Upper lobe of left lung (tissue), 6 donors: ENCODE results near the gene ZNF609. TPM values are rescaled to one million over a fixed set of nuclear protein-coding genes. Genes with fewer than 3 reads are reported as not detected.

Experiments used
- ATAC-seq, 2 donors: fragments of 200-7000 bp; cut with Tn5 transposase; one replicate each; pipeline ENCODE4 v1.9.1; 2022; ENCODE audit warnings: mild to moderate bottlenecking in 2 of 2, moderate library complexity in 2 of 2; ENCODE audit not compliant: low FRiP score in 2 of 2
- DNase-seq, 2 donors: peaks; one replicate each; pipeline ENCODE4 v3.0.0-alpha.2; 2019 to 2020
- H3K27ac ChIP-seq, 4 donors: fragments of 200-600 bp; sonication (generic); one replicate each; pipeline ENCODE4 v1.5.1; 2016 to 2019
- H3K27me3 ChIP-seq, 4 donors: fragments of 200-600 bp; sonication (generic); one replicate each; pipeline ENCODE4 v1.5.1; 2017 to 2019
- H3K36me3 ChIP-seq, 4 donors: fragments of 200-600 bp; sonication (generic); one replicate each; pipeline ENCODE4 v1.5.1; 2016 to 2019
- H3K4me1 ChIP-seq, 4 donors: fragments of 200-600 bp; sonication (generic); one replicate each; pipeline ENCODE4 v1.5.1; 2018 to 2019
- H3K4me3 ChIP-seq, 4 donors: fragments of 200-600 bp; sonication (generic); one replicate each; pipeline ENCODE4 v1.5.1; 2017 to 2019; ENCODE audit warnings: mild to moderate bottlenecking in 2 of 4, moderate library complexity in 1 of 4
- H3K9me3 ChIP-seq, 4 donors: fragments of 200-600 bp; sonication (generic); one replicate each; pipeline ENCODE4 v1.5.1; 2018 to 2019
- CTCF ChIP-seq, 6 experiments: fragments of 450-650 bp in 4 of 6; fragments of 200-600 bp in 2 of 6; sonication (generic) in 2 of 6; IDR thresholded peaks; one replicate each; pipeline ENCODE4 v1.5.1; 2016 to 2019; ENCODE audit warnings: antibody characterized with exemption in 6 of 6
- EP300 ChIP-seq, 4 donors: sonication (generic); formaldehyde crosslinking; IDR thresholded peaks; one replicate each; pipeline ENCODE4 v1.5.1; 2017; ENCODE audit warnings: antibody characterized with exemption in 4 of 4, control low read depth in 2 of 4
- POLR2A ChIP-seq, 4 donors: fragments of 450-650 bp; IDR thresholded peaks; one replicate each; pipeline ENCODE4 v1.5.1; 2016 to 2017; ENCODE audit warnings: antibody characterized with exemption in 4 of 4, mild to moderate bottlenecking in 2 of 4
- POLR2AphosphoS5 ChIP-seq, 2 donors: sonication (generic); formaldehyde crosslinking; IDR thresholded peaks; one replicate each; pipeline ENCODE4 v1.5.1; 2017; ENCODE audit warnings: antibody characterized with exemption in 2 of 2
- WGBS, 2 donors: methylation state at CpG; one replicate each; pipeline ENCODE4 v1.1.5; 2017 to 2018; 5-methylcytosine and 5-hydroxymethylcytosine counted together
- total RNA-seq, 6 donors: library from RNA; depleted of rRNA in 4 of 6; stranded (reverse); fragments of >200 nt in 4 of 6; gene quantifications; one replicate each; pipeline versions ENCODE4 v1.1.0 to v1.2.1, GENCODE V29; 2016 to 2021
- donor health status: DM: no; HTN: no; CAD: no; lungs with moderate emphysema.
- donor health status: DM: no; HTN: yes; CAD: no; lungs with severe emphysema.

ZNF609 gene
- total RNA-seq, 6 donors from 2014 or later: 30.4 to 65.0 (median 44.5) TPM

GRCh38 chr15:64507845-64508244 is 47.5 kb downstream of the ZNF609 start:
- H3K27ac ChIP-seq: peak overlapping the region; percentile 31 to 61 (median 42)
- H3K36me3 ChIP-seq: peaks cover 0 to 10% (median 0%) of the 10 kb centered on the region in 4 donors
- peaks cover 25 to 51% (median 29%) of the 10 kb centered on the region in 4 donors for H3K4me1 ChIP-seq
- DNase-seq (no peak), ATAC-seq (no peak)
- no peaks in the 10 kb centered on the region for H3K27me3 ChIP-seq
- 71 to 80% methylated on average over 2 of the region's 2 CpGs for WGBS, 2 donors
- no peak for TF ChIP-seq CTCF (IDR thresholded peaks at IDR 0.05)
- no peak for TF ChIP-seq POLR2A (IDR thresholded peaks at IDR 0.05)
- no peak for TF ChIP-seq EP300 (IDR thresholded peaks at IDR 0.05)
- TF ChIP-seq POLR2AphosphoS5 (IDR thresholded peaks at IDR 0.05): no peak
- H3K9me3 ChIP-seq: no peaks in the 10 kb centered on the region
- no peak overlapping the region for H3K4me3 ChIP-seq

DNA sequence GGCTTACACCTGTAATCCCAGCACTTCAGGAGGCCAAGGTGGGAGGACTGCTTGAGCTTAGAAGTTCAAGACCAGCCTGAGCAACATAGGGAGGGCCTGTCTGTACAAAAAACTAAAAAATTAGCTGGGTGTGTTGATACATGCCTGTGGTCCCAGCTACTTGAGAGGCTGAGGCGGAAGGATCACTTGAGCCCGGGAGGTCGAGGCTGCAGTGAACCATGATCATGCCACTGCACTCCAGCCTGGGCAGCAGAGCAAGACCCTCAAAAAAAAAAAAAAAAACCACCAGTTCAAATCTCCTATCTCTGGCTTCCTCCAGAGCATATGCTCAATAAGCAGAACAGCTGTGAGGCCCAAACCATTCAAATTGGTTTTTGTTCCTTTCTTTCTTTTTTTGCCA is 53.4 kb downstream of the ZNF609 start:
- H3K4me1 ChIP-seq: peaks cover 0 to 11% (median 5%) of the 10 kb centered on the region in 4 donors
- WGBS, 2 donors: 90 to 91% methylated on average over 3 of the region's 3 CpGs
- no peak overlapping the region for H3K27ac ChIP-seq
- H3K9me3 ChIP-seq: no peaks in the 10 kb centered on the region
- H3K36me3 ChIP-seq: no peaks in the 10 kb centered on the region
- H3K27me3 ChIP-seq: no peaks in the 10 kb centered on the region
- no peak for TF ChIP-seq EP300 (IDR thresholded peaks at IDR 0.05)
- TF ChIP-seq POLR2A (IDR thresholded peaks at IDR 0.05): no peak
- TF ChIP-seq POLR2AphosphoS5 (IDR thresholded peaks at IDR 0.05): no peak
- TF ChIP-seq CTCF (IDR thresholded peaks at IDR 0.05): no peak
- DNase-seq (no peak), ATAC-seq (no peak)
- H3K4me3 ChIP-seq: no peak overlapping the region

DNA sequence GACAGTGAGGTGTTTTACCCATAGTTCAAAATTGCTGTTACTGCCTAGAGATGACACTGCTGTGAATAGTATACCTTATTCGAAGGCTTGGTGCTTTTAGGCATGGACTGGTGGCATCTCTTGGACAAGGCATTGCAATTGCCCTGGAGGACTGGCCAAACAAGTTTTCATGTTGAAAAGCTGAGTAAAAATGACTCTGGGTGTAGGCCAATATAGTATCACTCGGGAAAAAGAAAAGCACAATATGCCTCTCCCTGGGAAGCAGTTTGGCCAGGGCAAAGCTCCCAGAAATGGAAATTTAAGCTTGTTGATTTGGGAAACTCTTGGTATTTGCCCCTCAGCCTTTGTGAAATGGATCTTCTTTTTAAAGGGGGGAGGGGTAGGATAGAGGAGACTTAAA is 54.8 kb downstream of the ZNF609 start:
- no peak for TF ChIP-seq CTCF (IDR thresholded peaks at IDR 0.05)
- TF ChIP-seq POLR2A (IDR thresholded peaks at IDR 0.05): no peak
- no peak for TF ChIP-seq EP300 (IDR thresholded peaks at IDR 0.05)
- no peak for TF ChIP-seq POLR2AphosphoS5 (IDR thresholded peaks at IDR 0.05)
- DNase-seq (no peak), ATAC-seq (no peak)
- Histone ChIP-seq H3K36me3 (no peaks in the 10 kb centered on the region), H3K27ac (no peak overlapping the region), H3K27me3 (no peaks in the 10 kb centered on the region), H3K4me1 (peaks cover 0 to 9% (median 1%) of the 10 kb centered on the region in 4 donors), H3K9me3 (no peaks in the 10 kb centered on the region), H3K4me3 (no peak overlapping the region)
- 52 to 83% methylated on average over 2 of the region's 2 CpGs for WGBS, 2 donors

DNA sequence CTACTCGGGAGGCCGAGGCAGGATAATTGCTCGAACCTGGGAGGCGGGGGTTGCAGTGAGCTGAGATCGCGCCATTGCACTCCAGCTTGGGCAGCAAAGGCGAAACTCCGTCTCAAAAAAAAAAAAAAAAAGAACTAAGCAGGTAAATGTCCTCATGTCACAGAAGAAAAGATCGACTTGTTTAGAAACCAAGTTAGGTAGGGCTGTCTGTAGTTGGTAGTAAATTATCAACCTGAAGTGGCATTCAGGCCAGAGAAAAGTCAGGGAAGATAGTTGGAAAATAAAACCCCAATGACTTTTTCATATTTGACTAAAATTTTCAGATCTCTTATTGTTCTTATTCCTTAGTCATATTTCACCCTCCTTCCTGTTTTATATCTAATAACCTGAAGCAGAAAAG is 55.4 kb downstream of the ZNF609 start:
- TF ChIP-seq POLR2AphosphoS5 (IDR thresholded peaks at IDR 0.05): no peak
- TF ChIP-seq CTCF (IDR thresholded peaks at IDR 0.05): no peak
- no peak for TF ChIP-seq POLR2A (IDR thresholded peaks at IDR 0.05)
- no peak for TF ChIP-seq EP300 (IDR thresholded peaks at IDR 0.05)
- WGBS, 2 donors: 93 to 98% methylated on average over 9 of the region's 9 CpGs
- ATAC-seq: no peak

GRCh38 chr15:64519897-64520296 is 59.5 kb downstream of the ZNF609 start:
- TF ChIP-seq EP300 (IDR thresholded peaks at IDR 0.05) (no peak), CTCF (IDR thresholded peaks at IDR 0.05) (no peak), POLR2A (IDR thresholded peaks at IDR 0.05) (no peak), POLR2AphosphoS5 (IDR thresholded peaks at IDR 0.05) (no peak)
- DNase-seq (no peak), ATAC-seq (no peak)
- Histone ChIP-seq H3K36me3 (no peaks in the 10 kb centered on the region), H3K4me1 (peaks cover 19 to 28% (median 19%) of the 10 kb centered on the region in 4 donors), H3K9me3 (no peaks in the 10 kb centered on the region), H3K27me3 (no peaks in the 10 kb centered on the region), H3K27ac (no peak overlapping the region), H3K4me3 (no peak overlapping the region)

More for the DNA sequence above, 55.4 kb downstream of the ZNF609 start:
- Histone ChIP-seq H3K27me3 (no peaks in the 10 kb centered on the region), H3K9me3 (no peaks in the 10 kb centered on the region), H3K27ac (no peak overlapping the region), H3K4me1 (peaks cover 0 to 10% (median 2%) of the 10 kb centered on the region in 4 donors), H3K36me3 (no peaks in the 10 kb centered on the region), H3K4me3 (no peak overlapping the region)
- no peak for DNase-seq
